Activated T-cell treated with anti-CD3 and anti-CD28 coated beads for 1 hour (primary cell): Measurements from ENCODE around the gene ATP6V1E1.

Experiments used
- DNase-seq: peaks from one replicate; pipeline ENCODE4 v3.0.0-alpha.2; 2020; ENCODE audit warnings: low read depth

The ATP6V1E1 gene

GRCh38 chr22:17542452-17542851, 86.1 kb downstream of the ATP6V1E1 start:
- no peak for DNase-seq
